GM12801 (cell line): ENCODE measurements around the gene ACVR1B.

Experiments
- TF ChIP-seq, protein P1 (sequence below): IDR thresholded peaks from one replicate; pipeline ENCODE4 v1.5.1; 2011; ENCODE audit warnings: control low read depth; ENCODE audit not compliant: insufficient read length; ENCODE audit errors: extremely low read depth

ACVR1B gene

DNA sequence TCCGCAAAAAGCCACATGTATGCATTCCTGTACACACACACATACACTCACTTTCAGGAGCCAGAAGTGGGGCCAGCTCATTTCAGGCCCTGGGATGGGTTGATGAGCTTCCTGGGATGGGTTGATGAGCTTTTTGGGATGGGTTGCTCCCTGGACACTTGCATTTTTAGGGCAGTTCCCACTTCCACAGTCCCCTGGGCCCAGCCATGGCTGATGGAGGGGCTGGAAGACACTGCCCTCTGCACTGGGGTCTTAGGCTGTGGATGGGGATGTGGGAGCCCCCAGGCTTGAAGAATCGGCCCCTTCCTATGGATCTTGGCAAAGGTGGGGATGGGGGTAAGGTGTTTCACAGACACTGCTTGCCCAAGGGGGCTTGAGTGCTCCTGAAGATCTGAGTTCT is 31.5 kb upstream of the ACVR1B start:
- TF ChIP-seq, protein P1, sequence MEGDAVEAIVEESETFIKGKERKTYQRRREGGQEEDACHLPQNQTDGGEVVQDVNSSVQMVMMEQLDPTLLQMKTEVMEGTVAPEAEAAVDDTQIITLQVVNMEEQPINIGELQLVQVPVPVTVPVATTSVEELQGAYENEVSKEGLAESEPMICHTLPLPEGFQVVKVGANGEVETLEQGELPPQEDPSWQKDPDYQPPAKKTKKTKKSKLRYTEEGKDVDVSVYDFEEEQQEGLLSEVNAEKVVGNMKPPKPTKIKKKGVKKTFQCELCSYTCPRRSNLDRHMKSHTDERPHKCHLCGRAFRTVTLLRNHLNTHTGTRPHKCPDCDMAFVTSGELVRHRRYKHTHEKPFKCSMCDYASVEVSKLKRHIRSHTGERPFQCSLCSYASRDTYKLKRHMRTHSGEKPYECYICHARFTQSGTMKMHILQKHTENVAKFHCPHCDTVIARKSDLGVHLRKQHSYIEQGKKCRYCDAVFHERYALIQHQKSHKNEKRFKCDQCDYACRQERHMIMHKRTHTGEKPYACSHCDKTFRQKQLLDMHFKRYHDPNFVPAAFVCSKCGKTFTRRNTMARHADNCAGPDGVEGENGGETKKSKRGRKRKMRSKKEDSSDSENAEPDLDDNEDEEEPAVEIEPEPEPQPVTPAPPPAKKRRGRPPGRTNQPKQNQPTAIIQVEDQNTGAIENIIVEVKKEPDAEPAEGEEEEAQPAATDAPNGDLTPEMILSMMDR = no peak

DNA sequence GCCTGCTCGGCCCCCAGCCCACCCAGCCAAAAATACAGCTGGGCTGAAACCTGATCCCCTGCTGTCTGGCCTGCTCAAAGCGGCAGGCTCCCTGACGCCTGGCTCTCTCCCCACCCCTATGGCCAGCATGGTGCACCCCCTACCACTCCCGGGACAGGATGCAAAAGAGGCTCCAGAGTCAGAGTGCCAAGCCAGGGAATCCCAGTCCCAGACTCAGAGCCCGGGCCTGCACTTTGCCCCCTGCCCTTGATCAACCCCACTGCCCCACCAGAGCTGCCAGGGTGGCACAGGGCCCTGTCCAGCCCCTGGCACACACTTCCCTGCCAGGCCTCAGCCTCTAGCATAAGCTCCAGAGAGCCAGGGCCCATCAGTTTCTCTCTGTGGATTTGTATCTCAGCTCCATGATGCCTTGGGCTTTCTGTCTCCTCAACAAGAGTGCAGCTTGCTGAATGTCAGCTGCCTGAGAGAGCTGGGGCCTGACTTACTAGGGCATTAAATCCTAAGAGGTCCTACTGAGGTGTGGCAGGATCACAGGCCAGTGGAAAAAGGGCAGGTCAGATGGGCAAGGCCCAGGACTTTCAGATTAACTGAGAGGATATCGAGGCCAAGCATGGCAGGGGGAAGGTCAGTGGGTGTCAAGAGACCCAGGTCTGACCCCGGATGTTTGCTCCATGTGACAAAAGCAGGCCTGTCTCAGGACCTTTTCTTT is 30.3 kb upstream of the ACVR1B start:
- TF ChIP-seq, protein P1 = no peak

DNA sequence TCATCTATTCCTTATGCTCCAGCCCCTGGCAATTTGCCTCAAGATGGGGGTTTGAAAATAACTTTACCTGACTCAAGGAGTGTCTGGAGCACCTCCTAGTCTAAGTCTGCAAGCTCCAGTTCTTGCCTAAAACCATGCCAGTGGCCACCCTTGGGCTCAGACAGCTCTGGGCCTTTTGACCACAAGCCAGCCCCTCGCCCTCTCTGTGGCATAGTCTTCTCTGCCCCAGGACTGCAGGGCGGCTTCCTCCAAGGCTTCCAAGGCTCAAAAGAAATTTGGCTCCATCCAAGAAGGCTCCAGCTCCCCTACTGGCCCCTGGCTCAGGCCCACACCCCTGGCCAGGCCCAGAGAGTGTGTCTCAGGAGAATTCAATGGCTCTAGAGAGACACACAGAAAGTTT is 29.4 kb upstream of the ACVR1B start:
- TF ChIP-seq, protein P1 = no peak

DNA sequence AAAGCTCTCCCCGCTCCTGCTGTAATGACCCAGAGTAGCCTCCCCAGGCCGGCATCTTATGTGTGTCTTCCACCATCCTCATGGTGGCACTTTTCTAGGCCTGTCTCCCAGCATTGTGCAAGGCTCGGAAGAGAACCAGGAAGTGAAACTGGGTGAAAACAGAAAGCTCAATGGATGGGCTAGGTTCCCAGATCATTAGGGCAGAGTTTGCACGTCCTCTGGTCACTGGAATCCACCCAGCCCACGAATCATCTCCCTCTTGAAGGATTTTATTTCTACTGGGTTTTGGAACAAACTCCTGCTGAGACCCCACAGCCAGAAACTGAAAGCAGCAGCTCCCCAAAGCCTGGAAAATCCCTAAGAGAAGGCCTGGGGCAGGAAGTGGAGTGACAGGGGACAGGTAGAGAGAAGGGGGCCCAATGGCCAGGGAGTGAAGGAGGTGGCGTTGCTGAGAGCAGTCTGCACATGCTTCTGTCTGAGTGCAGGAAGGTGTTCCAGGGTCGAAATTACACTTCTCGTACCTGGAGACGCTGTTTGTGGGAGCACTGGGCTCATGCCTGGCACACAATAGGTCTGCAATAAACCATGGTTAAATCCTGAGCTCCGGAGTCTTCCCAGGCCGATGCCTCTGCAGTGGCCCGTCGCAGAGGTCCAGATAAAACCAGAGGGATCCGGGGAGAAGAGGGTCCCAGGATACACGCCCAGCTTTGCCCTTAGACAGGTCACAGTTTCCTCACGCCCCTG is 28.6 kb upstream of the ACVR1B start:
- TF ChIP-seq, protein P1 = no peak

DNA sequence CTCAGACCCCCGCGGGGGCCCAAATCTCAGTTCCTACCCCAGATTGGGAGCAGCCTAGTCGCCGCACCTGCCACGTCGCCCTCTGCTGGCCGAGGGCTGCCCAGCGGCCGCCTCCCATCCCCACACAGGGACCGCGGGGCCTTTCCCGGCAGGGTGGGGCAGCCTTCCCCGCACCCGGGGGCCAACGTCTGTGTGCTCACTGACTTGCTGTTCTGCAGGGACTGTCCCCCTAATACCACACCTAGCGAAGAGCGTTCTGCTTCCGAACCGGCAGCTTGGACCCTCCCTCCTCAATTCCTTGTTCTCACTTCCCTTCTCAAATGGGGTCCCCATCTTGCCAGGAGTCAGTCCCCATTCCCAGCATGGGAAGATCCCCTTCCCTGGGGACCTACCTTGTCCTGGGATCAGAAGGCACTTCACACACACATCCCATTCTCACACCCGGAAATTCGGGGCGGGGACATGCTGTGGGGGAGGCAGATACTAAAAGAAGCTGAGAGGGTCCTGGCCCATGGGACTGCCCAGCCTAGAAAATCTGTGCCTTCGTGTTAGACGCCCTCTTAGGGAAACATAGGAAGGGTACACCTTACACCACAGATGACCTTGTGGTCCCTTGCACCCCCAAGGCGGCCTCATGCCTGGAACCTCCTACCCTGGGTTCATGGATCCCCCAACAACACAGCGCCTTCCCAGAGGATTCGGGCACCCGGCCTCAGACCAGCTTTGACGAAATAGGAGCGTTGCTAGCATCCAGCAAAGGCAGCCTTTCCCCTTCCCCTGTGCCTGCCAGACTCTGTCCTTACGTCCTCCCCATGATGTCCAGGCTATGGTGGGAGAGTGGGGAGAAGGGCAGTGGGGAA is 27.8 kb upstream of the ACVR1B start:
- TF ChIP-seq, protein P1 = no peak

DNA sequence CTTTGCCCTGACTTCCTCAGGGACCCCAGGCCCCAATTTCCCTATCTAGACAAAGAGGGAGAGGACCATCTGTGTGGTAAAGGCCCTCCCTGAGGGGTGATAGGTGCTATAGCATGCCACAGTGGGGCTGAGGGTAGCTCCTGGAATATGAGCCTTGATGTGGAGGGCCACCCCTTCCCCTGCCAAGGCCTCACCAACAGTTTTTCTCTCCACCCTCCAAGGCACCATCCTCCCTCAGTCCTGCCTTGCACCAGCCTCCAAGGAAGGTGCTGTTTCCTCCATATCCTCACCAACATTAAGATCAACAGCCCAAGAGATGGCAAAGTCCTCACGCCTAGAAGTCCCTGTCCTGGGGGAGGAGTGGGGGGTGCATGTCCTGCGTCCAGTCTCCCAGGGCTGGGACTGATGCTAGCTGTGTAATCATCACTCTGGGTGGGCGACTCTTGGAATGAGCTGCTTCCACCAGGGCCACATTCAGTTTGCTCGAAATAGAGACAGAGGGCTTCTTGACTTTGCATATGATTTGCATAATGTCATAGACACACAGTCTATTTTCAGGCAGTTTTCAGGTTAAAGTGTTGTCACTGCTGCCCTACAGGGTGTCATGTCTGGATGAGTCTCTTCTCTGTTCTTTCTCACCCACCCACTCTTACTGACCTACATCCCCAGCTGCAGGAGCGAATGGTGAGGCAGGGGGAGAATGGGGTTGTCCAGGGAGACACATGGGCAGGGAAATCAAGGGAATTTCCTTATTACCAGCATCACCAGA is 26.8 kb upstream of the ACVR1B start:
- TF ChIP-seq, protein P1 = no peak
